ENCODE data around the gene PNPO.
A peak's percentile ranks its signal among the peaks of the same experiment; 100 is the strongest.

The PNPO gene

DNA sequence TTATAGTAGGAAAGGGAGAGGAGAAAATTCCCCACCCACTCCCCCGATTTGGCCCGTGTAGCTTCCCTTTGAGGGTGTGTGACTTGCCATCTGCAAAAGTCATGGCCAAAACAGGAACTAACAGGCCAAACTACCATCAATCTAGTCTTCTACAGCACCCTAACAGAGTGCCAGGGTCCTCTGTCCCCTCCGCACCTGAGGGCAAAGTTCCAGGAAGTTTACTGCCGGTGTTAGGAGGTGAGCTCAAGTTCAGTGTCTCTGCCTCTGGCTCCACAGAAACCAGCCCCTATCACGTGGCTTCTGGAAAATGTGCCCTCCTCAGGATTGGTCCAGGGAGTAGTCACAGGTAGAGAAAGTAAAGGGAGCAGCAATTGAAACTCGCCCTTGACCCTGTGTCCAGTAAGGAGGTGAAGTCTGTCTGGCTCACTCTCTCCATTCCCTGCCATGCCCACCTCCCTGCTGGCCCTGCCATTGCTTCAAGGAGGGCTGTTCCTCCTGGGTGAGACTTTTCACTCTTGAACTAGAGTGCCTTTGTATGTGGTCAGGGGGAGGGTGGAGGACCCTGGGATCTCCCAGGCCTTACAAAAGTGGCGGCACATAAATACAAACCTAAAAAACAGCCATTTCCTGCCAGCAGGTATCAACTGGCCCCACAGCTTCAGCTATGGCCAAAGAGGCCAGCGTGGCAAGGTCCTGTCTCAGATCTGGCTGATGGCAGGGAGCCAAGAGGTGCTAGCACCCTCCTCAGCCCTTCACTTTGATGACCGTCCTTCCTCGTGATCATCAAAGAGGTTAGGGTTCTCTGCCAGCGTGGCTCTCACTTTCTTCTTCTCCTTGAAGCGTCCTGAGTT is 11.0 kb downstream of the PNPO start:
- DNase-seq = no peak

DNA sequence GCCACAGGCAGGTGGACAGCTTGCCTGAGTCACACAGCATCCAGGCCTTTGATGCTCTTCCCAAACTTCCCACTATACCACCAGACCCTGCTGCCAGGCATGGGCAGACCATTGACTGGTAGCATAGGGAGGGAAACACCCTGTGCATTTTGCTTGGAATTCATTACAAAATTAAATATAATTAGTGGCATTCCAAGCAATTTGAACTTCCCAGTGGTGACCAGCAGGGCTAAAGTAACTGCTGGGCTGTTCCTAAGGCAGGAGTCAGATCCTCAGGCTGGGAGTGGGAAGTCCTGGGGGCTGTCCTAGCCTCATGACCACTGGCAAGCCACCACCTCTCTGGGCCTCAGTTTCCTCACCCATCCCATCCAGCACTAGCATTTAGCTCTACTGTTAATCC is 12.5 kb downstream of the PNPO start:
- no peak for DNase-seq

DNA sequence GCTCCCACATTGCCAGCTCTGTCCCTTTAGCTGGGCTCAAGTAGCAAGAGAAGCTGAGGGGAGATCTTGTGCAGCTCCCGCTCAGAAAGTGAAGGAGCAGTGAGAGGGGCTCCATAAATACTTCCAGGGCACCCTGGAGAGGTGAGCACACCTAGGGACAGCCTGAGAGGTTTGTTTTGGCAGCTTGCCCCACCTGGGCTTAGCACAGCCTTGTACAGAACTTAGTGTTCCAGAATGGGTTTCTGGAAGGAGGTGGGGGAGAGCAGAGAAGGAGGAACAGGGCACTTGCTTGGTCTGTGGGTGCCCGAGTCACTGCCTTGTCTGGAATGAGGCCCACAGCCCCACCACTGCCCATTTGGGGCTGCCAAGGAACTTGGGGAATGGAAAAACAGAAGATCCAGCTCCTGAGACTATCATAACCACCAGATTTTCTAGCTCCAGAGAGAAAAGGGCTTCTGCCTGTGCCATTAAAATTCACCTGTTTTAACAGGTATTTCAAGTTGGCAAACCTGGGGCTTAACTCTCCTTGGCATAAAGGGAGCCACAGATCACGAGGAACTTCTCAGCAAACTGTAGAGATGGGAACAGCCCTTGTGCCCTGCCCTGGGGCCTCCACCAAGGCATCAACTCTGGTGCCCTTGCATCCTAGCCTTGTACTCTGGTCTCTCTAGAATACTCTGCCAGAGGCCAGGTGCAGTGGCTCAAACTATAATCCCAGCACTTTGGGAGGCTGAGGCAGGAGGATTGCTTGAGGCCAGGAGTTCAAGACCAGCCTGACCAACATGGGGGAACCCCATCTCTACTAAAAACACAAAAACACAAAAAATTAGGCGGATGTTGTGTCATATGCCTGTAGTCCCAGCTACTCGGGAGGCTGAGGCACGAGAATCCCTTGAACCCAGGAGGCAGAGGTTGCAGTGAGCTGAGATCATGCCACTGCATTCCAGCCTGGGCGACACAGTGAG is 14.4 kb downstream of the PNPO start:
- DNase-seq = no peak

DNA sequence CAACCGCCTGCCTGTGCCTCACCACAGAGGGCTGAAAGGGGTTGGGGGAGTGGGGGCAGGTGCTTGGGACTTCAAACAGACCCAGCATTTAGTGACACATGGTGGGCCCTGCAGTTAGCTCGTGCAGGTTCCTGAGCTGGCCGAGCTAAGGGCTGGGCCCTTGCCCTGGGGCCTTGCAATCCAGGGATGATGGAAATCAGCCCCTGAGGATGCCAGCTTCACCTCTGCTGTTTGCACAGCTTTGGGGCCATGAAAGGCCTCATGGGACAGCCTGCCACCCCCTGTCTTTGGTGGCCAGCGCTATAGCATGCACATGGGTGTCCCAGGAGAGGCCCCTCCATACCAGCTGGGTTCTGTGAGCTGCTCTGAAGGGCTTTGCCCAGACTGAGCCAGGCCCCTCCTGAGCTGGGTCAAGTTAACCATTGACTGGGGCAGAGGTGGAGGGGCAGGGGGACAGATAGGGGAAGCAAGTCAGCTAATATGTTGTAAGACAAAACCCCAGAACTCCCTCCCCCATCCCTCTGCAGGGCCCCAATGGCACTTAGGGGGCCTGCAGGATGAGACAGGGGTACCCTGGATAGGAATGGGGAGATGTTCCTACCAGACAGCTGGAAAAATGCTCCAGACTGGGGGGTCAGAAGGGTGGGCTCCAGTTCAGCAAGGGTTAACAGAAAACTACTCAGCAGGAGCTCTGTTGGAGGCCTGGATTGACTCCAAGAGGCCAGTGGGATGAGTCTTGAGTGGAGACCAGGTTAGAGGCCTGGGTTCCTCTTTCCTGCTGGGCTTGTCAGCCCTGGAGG is 15.6 kb downstream of the PNPO start:
- DNase-seq = no peak

DNA sequence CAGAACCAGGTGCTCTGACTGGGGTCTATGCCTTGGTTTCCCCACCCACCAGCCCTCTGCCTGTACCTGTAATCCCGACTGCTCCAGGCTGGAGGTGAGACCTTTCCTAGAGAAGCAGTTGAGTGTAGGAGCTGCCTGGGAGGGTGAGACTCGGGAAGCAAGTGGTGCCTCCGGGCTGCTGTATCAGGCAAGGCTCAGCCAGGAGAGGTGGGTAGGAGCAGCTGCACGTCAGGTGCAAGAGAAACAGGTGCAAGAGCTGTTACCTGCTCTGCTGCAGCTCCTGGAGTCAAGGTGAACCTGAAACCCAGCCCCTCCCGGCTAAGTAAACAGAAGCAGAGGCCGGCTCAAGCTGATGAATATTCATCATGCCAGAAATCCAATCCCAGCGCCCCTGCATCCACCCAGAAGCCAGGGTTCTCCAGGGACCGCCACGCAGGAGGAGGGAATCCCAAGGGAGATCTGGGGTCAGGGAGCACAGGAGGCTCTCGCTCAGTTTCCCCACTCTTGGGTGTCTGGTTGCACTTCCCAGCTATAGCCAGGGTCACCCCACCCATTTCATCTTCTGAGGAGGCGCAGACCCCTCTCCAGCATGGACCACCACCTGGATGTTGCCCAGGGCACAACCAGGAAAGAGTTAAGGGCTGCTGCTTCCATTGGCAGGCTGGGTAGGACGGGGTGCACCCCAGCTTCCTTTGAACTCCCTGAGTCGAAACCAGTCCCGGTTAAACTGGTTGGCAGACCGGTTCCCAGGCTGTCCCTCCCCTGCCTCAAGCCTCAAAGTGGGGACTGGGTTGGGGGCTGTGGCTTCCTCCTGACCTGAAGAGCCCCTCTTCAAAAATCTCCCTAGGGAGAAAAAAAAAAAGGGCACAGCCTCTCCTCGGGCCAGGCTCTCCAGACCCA is 16.5 kb downstream of the PNPO start, which contains the start of gene PRR15L:
Gene PRR15L (minus strand): TSS at position 293 of the 900 bp plus-strand sequence. CDS start 4,649 bp downstream, outside the sequence.
- DNase-seq = no peak

DNA sequence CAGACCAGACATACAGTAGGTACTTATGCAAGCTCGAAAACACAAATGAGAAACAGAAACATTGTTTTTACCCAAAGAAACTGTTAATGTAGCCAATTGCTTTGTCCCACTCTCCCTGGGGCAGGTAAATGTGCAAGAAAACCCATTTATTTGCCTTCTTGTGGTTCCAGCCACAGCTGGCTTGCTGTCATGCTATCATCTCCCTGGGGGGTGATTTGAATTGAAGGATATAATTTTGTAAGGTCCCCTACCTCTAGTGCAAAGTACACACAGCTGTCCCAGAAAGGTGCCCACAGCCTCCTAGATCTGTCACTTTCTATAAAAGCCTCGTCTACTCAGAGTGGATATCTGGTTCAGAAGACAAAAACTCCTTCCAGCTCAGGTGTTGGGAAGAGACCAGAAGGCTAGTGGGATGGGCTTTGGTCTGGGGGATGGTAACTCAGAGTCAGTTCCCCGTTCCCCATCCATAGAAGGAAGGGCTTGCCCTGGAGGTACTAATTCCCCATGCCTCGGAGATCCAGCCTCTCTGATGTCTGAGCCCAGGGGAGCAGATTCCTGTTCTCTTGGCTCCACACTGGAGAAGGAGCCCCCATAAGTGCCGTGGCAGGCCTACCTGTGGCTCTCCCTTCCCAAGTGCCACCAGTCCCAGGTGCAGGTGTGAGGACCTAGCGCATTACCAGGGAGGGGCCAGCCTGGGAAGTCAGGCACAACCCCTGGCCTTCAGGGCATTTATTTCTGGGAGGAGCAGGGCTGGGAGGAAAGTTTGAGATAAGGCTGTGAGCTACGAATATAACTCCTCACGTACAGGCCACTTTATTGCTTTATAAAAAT is 18.7 kb downstream of the PNPO start:
- no peak for DNase-seq

DNA sequence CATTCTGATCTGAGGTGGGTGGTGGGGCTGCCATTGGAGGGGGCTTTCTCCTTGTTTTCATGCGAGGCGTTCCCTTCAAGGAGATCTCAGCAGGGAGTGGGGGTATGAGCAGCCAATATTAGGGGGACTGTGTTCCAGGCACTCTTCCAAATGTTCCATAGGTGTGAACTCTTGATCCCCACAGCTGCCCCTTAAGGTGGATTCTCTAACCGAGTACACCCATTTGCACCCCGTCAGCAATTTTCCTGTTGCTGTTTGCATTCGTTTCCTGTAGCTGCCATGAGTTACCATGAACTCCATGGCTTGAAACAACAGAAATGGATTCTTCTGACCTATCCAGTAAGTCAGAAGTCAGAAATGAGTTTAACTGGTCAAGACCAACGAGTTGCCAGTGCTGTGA is 20.0 kb downstream of the PNPO start:
- no peak for DNase-seq

DNA sequence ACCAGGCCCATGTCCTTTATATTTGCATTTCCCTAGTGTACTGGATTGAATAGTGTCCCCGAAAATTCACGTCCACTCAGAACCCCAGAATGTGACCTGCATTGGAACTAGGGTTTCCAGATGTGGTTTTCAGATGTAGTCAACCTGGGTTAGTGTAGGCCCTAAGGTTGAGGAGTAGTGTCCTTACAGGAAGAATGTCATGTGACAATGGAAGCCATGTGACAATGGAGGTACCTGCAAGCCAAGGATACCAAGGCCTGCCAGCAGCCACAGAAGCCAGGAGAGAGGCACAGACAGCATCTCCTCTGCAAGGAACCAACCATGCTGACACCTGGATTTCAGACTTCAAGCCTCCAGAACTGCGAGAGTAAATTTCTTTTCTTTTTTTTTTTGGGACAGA is 21.5 kb downstream of the PNPO start:
- no peak for DNase-seq

DNA sequence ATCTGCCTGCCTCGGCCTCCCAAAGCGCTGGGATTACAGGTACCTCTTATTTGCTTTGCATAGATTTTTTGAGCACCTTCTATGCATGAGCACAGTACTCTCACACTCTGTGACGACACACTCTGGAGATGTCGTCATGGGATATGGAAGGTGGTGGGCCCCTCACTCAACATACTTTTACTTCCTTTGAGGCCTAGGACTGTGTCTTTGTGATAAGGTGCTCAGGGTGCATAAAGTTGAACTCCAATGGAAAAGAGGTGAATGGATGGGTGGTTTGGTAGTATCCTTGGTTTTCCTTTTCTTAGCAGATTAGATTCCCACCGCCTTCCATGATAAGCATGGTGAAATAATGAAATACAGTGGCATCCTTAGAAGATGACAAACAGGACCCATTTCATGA is 23.5 kb downstream of the PNPO start:
- DNase-seq = no peak

DNA sequence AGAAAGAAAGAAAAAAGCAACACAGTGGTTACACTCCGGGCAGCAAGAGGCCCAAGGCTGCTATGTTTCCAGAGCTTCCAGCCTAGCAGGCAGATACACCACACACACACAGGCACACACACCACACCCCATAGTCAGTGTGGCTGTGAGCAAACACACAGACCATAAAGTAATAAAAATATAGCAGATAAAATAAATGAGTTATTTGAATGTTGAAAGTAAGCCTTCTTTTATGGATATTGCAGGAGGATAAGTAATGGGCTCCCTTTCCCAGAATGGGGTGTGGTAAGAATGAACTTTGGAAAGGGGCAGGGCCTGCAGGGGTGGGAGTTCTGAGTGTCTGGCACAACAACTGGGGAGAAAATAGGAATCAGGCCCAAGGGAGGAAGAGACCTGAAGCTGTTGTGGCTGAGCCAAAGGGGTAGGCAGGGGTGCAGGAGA is 24.7 kb downstream of the PNPO start:
- no peak for DNase-seq

DNA sequence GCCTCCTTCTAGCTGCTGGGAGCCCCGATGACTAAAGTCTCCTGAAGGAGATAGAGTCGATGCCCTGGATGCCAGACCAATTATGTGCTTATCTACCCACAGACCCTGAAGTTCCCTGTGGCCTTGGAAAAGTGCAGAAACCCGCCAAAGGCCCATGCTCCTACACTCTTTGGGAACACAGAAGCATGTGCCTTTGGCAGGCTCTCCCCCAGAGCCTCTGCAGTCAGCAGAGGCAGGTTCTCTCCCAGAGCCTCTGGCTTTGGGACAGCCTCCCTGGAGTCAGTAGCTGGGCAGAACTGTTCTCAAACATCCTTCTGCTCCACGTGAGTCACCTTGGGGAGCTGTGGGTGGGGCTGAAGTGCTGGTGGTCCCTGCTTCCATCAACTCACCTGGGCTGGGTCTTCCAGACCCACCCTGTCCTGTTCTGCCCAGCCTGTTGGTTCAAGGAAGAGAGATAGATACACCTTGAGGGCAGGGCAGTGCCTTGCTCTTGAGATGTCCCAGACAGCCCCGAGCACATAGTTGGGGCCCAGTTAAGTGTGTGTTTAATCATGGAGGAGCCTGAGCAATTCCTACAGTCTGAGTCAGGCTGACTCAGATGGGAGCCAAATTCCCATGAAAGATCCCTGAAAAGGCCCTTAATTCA is 26.4 kb downstream of the PNPO start:
- no peak for DNase-seq

DNA sequence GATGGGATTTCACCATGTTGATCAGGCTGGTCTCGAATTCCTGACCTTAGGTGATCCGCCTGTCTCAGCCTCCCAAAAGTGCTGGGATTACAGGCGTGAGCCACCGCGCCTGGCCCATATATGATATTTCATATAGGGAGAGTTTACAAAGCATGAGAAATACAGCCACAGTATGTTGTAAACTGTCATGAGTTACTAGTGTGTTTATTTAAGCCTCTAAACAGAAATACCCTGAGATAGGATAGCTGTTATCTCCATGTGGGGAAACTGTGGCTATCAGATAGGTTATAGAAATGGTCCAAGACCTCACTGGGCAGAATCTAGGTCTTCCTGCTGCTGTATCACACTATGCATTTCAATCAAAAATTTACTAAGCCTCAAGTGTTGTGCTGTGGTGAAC is 27.5 kb downstream of the PNPO start:
- DNase-seq = no peak

DNA sequence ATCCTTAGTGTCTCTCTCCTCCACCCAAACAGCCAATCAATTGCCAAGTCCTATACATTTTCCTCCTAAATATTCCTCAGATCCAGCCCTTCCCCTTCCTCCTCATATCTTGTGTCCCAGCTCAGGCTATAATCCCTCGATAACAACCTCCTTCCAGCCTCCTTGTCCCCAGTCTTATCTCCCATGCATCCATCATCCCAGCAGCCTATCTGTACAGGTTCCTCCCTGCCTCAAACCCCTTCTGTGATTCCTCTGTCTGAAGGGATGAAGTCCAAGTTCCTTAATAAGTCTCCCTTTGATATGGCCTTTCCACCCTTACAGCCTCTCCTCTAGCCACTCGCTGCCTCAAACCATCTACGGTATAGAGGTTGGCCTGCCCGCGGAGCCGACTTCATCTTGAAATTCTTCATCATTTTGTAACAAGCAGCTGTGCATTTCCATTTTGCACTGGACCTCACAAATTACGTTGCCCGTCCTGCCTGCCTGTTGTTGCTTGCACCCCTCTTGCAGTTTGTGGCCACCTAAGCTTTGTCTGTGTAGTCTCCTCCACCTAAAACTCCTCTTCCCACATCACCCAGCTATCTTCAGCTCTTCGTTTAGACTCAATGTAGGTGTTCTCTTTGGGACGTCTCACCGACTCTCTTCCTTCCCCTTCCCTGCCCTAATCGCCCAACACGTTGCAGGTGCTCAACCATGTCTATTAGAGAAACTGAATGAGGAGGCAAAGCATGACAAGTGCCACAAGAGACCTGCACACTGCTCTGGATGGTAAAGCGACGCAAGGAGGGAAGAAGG is 28.8 kb downstream of the PNPO start:
- no peak for DNase-seq

DNA sequence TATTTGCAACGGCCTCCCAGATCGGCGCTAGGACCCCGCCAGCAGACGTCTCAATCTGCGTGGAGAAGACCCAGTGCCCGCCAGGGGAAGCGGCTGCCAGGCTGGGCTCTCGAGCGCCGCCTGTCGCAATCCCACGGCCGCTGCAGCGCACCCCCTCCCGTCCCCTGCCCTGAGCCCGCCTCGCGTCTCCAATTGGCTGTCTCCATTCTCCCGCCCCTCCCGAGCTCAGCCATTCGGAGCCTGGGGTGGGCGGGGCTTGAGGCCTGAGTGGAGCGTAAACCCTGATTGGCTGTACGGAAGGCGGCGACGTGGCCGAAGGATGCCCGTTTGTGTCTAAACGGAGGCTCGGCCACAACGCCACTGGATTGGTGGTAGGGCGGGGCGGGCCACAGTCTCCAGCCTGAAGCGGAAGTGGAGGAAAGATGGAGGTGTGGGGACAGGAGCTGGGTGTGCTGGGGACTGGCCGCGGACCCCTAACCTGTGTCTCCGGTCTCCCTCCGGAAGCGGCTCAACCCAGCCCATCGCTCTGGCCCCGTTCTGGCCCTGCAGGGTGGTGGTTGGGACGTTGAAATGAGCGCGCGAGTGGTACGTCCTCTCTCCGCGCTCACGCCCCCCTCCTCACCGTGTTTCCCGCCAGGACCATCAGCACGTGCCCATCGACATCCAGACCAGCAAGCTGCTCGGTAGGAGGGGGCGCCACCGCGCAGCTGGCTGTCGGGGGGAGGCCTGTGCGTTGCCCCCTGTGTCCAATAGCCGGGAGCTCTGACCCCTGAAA is 29.5 kb downstream of the PNPO start, which contains the start of gene CDK5RAP3:
Gene CDK5RAP3 (plus strand): TSS at position 389 of the 775 bp plus-strand sequence. CDS start 34 bp downstream, at position 423.
- peak; percentile 98 to 99 for DNase-seq

DNA sequence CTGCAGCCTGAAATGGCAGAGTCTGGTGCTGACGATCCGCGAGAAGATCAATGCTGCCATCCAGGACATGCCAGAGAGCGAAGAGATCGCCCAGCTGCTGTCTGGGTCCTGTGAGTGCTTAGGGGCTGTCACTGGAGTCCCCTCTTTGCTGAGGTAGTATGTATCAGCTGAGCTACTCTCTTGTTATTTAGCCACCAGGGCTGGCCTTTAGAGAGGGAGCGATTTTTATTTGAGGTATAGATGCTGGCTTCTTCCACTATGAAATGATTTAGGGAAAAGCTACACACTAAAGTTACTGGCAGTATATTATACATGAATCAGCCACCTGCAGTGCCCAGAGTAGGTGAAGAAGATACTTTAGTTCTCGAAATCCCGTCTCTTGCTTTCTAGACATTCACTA is 32.2 kb downstream of the PNPO start:
- DNase-seq = no peak

DNA sequence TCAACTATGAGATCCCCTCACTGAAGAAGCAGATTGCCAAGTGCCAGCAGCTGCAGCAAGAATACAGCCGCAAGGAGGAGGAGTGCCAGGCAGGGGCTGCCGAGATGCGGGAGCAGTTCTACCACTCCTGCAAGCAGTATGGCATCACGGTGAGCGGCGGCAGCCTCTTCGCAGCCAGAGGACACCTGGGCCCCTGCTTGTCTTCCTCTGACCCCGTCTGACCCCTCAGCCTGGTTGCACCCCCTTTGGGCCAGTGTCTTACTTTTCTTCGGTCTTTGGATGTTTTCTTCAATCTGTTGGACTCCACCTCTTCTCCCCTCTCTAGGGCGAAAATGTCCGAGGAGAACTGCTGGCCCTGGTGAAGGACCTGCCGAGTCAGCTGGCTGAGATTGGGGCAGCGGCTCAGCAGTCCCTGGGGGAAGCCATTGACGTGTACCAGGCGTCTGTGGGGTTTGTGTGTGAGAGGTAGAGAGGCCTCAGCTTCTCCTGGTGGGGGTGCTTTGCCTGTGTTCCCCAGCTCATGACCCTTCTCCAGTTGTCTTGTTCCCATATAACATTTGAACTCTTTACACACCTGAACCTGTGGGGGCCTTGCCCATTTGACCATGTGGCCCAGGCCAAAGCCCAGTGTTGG is 33.9 kb downstream of the PNPO start:
- DNase-seq = no peak

DNA sequence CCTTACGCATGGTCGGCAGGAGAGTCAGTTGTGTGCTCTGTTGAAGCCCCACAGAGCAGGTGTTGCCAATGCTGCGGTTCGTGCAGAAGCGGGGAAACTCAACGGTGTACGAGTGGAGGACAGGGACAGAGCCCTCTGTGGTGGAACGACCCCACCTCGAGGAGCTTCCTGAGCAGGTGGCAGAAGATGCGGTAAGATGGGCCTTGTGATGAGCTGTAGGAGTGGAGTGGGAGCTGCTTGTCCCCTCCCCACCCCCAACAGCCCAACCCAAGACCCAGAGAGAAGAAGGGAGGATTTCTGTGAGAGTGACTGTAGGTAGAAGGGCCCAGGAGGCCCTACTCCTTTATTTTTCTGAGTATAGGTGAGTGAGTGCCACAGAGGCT is 34.4 kb downstream of the PNPO start:
- DNase-seq = no peak

DNA sequence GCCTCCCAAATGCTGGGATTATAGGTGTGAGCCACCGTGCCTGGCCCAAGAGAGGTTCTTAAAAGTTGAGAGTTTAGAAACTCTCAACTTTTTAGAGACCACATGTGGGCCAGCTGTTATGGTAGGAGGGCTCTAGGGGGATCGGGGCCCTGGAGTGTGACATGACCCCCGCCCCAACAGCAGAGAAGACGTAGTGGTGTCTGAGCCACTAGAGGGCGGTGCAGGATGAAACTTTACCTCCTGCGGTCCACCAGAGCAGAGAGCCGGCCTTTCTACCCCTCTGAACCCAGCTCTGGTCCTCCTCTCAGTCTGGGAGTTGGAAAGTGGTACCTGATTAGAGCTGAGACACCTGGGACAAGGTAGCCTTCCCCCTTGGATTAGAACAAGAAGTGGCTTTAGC is 37.0 kb downstream of the PNPO start:
- DNase-seq = peak in 1 of 2 experiments; percentile 30

Measured in NCI-H1930 (cell line).